Measurements from ENCODE around the gene CCR7. TPM values are rescaled to one million over a fixed set of nuclear protein-coding genes. Genes with fewer than 3 reads are reported as not detected.

Gene CCR7
- total RNA-seq, 1 experiment from 2014 or later, result 0.57 TPM

GRCh38 chr17:40551091-40551878 is 14.0 kb downstream of the CCR7 start:
- Mint-ChIP-seq H3K4me3 (no peak overlapping the region), H3K27ac (no peak overlapping the region), H3K4me1 (peaks cover 24% of the 10 kb centered on the region), H3K27me3 (ENCODE audit: low read depth) (no peaks in the 10 kb centered on the region; the same call in 1 of the 2 replicates), H3K9me3 (no peaks in the 10 kb centered on the region), H3K36me3 (no peaks in the 10 kb centered on the region)
- TF ChIP-seq GABPB1 (CRISPR knock-in tag; IDR thresholded peaks at IDR 0.05) (peak; percentile 97), CDX4 (CRISPR knock-in tag; IDR thresholded peaks at IDR 0.05; ENCODE audit: borderline replicate concordance) (no peak)
- ATAC-seq (no peak), DNase-seq (ENCODE audit: low spot score) (peak; percentile 6)
- ChIA-PET CTCF (interaction anchor here (0.6 to 5.4 kb wide), 5 partner anchors 8 to 105 kb away, joined by 3 to 44 read pairs (median 4); no protein-coding TSS in a partner anchor), POLR2A (no interaction called here)

GRCh38 chr17:40550608-40551007 is 14.7 kb downstream of the CCR7 start:
- Mint-ChIP-seq H3K4me3 (no peak overlapping the region), H3K27ac (no peak overlapping the region), H3K4me1 (peaks cover 24% of the 10 kb centered on the region), H3K9me3 (no peaks in the 10 kb centered on the region), H3K27me3 (ENCODE audit: low read depth) (no peaks in the 10 kb centered on the region; the same call in 1 of the 2 replicates), H3K36me3 (no peaks in the 10 kb centered on the region)
- POLR2A ChIA-PET, result no interaction called here
- peak; percentile 4 for DNase-seq (ENCODE audit: low spot score)
- CTCF ChIA-PET, result interaction anchor here (5.4 kb wide), 1 partner anchor 9 kb away, joined by 44 read pairs; no protein-coding TSS in a partner anchor
- TF ChIP-seq FOXJ3 (CRISPR knock-in tag; IDR thresholded peaks at IDR 0.05; ENCODE audit: borderline replicate concordance), result no peak
- no peak for TF ChIP-seq SMAD3 (CRISPR knock-in tag; IDR thresholded peaks at IDR 0.05; ENCODE audit: borderline replicate concordance)
- TF ChIP-seq FOXP4 (CRISPR knock-in tag; IDR thresholded peaks at IDR 0.05), result no peak
- no peak for TF ChIP-seq MLX (CRISPR knock-in tag; IDR thresholded peaks at IDR 0.05)
- no peak for TF ChIP-seq CREB1 (CRISPR knock-in tag; IDR thresholded peaks at IDR 0.05)
- TF ChIP-seq CREM (CRISPR knock-in tag; IDR thresholded peaks at IDR 0.05), result no peak
- no peak for TF ChIP-seq MAX (CRISPR knock-in tag; IDR thresholded peaks at IDR 0.05)
- no peak for TF ChIP-seq NFE2L1 (CRISPR knock-in tag; IDR thresholded peaks at IDR 0.05)
- TF ChIP-seq NR1H2 (CRISPR knock-in tag; IDR thresholded peaks at IDR 0.05), result no peak
- TF ChIP-seq JAZF1 (CRISPR knock-in tag; IDR thresholded peaks at IDR 0.05), result no peak
- TF ChIP-seq ESRRA (CRISPR knock-in tag; IDR thresholded peaks at IDR 0.05; ENCODE audit: borderline replicate concordance), result no peak
- TF ChIP-seq GTF2I (CRISPR knock-in tag; conservative IDR thresholded peaks at IDR 0.05), result no peak
- TF ChIP-seq MYBL2 (CRISPR knock-in tag; IDR thresholded peaks at IDR 0.05), result no peak
- TF ChIP-seq ZBTB21 (CRISPR knock-in tag; IDR thresholded peaks at IDR 0.05; ENCODE audit: borderline replicate concordance), result no peak
- ATAC-seq, result no peak

GRCh38 chr17:40548982-40549685 is 16.1 kb downstream of the CCR7 start:
- no peak for TF ChIP-seq NFE2L1 (CRISPR knock-in tag; IDR thresholded peaks at IDR 0.05)
- no peak for TF ChIP-seq EMX1 (CRISPR knock-in tag; IDR thresholded peaks at IDR 0.05)
- TF ChIP-seq ZNF317 (CRISPR knock-in tag; IDR thresholded peaks at IDR 0.05; ENCODE audit: borderline replicate concordance, low read depth), result no peak
- no peak for TF ChIP-seq ATF6 (CRISPR knock-in tag; IDR thresholded peaks at IDR 0.05)
- TF ChIP-seq GABPB1 (CRISPR knock-in tag; IDR thresholded peaks at IDR 0.05), result peak; percentile 100
- no peaks in the 10 kb centered on the region for H3K9me3 Mint-ChIP-seq
- no peaks in the 10 kb centered on the region; the same call in 1 of the 2 replicates for H3K27me3 Mint-ChIP-seq (ENCODE audit: low read depth)
- H3K4me3 Mint-ChIP-seq, result no peak overlapping the region
- ChIA-PET POLR2A (interaction anchor here (0.7 kb wide), 1 partner anchor 1882 kb away, joined by 4 read pairs; no protein-coding TSS in a partner anchor), CTCF (interaction anchor here (0.9 to 5.4 kb wide), 9 partner anchors 10 to 191 kb away, joined by 3 to 44 read pairs (median 5); no protein-coding TSS in a partner anchor)
- H3K27ac Mint-ChIP-seq, result peak overlapping the region; percentile 65; the same call in 1 of the 2 replicates
- ATAC-seq (peak; percentile 31), DNase-seq (ENCODE audit: low spot score) (peak; percentile 9)
- H3K36me3 Mint-ChIP-seq, result no peaks in the 10 kb centered on the region
- peaks cover 27% of the 10 kb centered on the region for H3K4me1 Mint-ChIP-seq
